Esophagus squamous epithelium (tissue), 4 donors: ENCODE measurements around the gene OR52E4.

Experiments
- CTCF ChIP-seq, 6 experiments: fragments of 450-650 bp in 4 of 6; fragments of 200-600 bp in 2 of 6; sonication (generic) in 2 of 6; IDR thresholded peaks; one replicate each; pipeline ENCODE4 v1.5.1; 2016 to 2019; ENCODE audit warnings: antibody characterized with exemption in 6 of 6, mild to moderate bottlenecking in 4 of 6, moderate library complexity in 4 of 6
- POLR2A ChIP-seq, 4 donors: fragments of 450-650 bp; IDR thresholded peaks; one replicate each; pipeline ENCODE4 v1.6.1; 2017; ENCODE audit warnings: antibody characterized with exemption in 4 of 4, mild to moderate bottlenecking in 4 of 4, moderate library complexity in 3 of 4

DNA sequence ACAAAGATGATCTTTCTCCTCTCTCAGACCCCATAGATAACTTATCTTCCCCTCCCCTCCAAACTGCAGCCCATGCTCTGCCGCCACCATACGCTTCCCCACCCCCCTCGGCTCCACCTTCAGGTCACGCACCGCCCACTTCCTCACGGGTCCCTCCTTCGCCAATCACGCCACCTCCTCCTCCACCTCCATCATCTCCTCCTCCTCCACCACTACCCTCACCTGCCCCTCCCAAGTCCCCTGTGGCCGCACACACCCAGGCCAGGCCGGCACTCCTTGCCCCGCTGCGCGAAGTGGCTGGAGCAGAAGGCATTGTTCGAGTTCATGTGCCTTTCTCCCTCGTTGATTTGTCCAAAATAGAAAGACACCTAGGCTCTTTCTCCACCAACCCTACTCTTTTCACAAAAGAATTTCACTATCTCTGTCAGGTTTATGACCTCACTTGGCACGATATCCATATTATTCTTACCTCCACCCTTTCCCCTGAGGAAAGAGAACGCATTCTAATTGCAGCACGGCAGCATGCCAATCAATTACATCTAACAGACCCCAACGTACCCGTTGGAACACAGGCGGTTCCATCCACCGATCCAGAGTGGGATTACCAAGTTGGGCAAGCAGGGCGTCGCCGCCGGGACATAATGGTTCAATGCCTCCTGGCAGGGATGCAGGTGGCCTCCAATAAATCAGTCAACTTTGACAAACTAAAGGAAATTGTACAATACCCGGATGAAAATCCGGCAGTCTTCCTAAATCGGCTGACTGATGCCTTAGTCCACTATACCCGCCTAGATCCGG lies 49.3 kb downstream of the OR52E4 start:
- TF ChIP-seq CTCF (IDR thresholded peaks at IDR 0.05) (no peak), POLR2A (IDR thresholded peaks at IDR 0.05) (no peak)
